NCI-H748 (cell line): ENCODE data around the gene CDH2.
A peak's percentile ranks its signal among the peaks of the same experiment; 100 is the strongest.

Experiments used
- DNase-seq: peaks from one replicate; lab custom pipeline; 2025; ENCODE audit not compliant: unreplicated experiment; lab: John Stamatoyannopoulos, UW

Gene CDH2

GRCh38 chr18:28171837-28172236 lies 5.1 kb downstream of the CDH2 start:
- no peak for DNase-seq

GRCh38 chr18:28168725-28169124 lies 8.2 kb downstream of the CDH2 start:
- no peak for DNase-seq

- DNase-seq, result no peak
Observed at GRCh38 chr18:28167835-28168349, 9.0 kb downstream of the CDH2 start.

- no peak for DNase-seq
Observed at GRCh38 chr18:28164771-28165483, 12.0 kb downstream of the CDH2 start.

- no peak for DNase-seq
Observed at GRCh38 chr18:28163201-28163775, 13.6 kb downstream of the CDH2 start.

- no peak for DNase-seq
Observed at GRCh38 chr18:28161608-28162599, 15.0 kb downstream of the CDH2 start.

GRCh38 chr18:28159055-28159454 lies 17.9 kb downstream of the CDH2 start:
- peak; percentile 19 for DNase-seq

GRCh38 chr18:28158083-28158581 lies 18.8 kb downstream of the CDH2 start:
- no peak for DNase-seq

- DNase-seq, result no peak
Observed at GRCh38 chr18:28153485-28154065, 23.4 kb downstream of the CDH2 start.

GRCh38 chr18:28152754-28153153 lies 24.2 kb downstream of the CDH2 start:
- DNase-seq, result no peak

GRCh38 chr18:28152354-28152753 lies 24.6 kb downstream of the CDH2 start:
- DNase-seq, result no peak

GRCh38 chr18:28151434-28151833 lies 25.5 kb downstream of the CDH2 start:
- DNase-seq, result no peak

GRCh38 chr18:28150925-28151324 lies 26.0 kb downstream of the CDH2 start:
- DNase-seq, result no peak

GRCh38 chr18:28149810-28150420 lies 27.0 kb downstream of the CDH2 start:
- DNase-seq, result no peak

GRCh38 chr18:28147674-28148171 lies 29.2 kb downstream of the CDH2 start:
- DNase-seq, result peak; percentile 58

GRCh38 chr18:28143725-28144124 lies 33.2 kb downstream of the CDH2 start:
- peak; percentile 37 for DNase-seq

GRCh38 chr18:28138816-28139215 lies 38.1 kb downstream of the CDH2 start:
- DNase-seq, result no peak

GRCh38 chr18:28136071-28136470 lies 40.9 kb downstream of the CDH2 start:
- DNase-seq, result no peak

GRCh38 chr18:28134774-28135173 lies 42.2 kb downstream of the CDH2 start:
- no peak for DNase-seq

GRCh38 chr18:28132084-28132483 lies 44.8 kb downstream of the CDH2 start:
- no peak for DNase-seq
